Muscle of leg (tissue), 11 donors: ENCODE data around the gene GZMA. TPM values are rescaled to one million over a fixed set of nuclear protein-coding genes. Genes with fewer than 3 reads are reported as not detected.

Source experiments
- DNase-seq: peaks from one replicate; pipeline ENCODE4 v3.0.0; 2013
- H3K27ac ChIP-seq: one replicate; pipeline ENCODE4 v1.5.1; 2013; ENCODE audit warnings: mild to moderate bottlenecking, low read length, control low read depth
- H3K27me3 ChIP-seq: one replicate; pipeline ENCODE4 v1.6.1; 2013; ENCODE audit warnings: low read length; ENCODE audit not compliant: control insufficient read depth, insufficient read depth
- H3K36me3 ChIP-seq: one replicate; pipeline ENCODE4 v1.6.1; 2013; ENCODE audit warnings: low read length; ENCODE audit not compliant: control insufficient read depth, insufficient read depth
- H3K4me1 ChIP-seq: one replicate; pipeline ENCODE4 v1.6.1; 2013; ENCODE audit warnings: low read length; ENCODE audit not compliant: control insufficient read depth, insufficient read depth
- H3K4me3 ChIP-seq: one replicate; pipeline ENCODE4 v1.5.1; 2013; ENCODE audit warnings: low read length, control low read depth
- H3K9me3 ChIP-seq: replicated peaks from 2 replicates; pipeline ENCODE4 v1.6.1; 2013; ENCODE audit warnings: low read depth, low read length; ENCODE audit not compliant: control insufficient read depth
- WGBS: methylation state at CpG from one replicate; pipeline ENCODE4 v1.1.5; 2013; ENCODE audit warnings: missing lambda C conversion rate; ENCODE audit not compliant: insufficient coverage; 5-methylcytosine and 5-hydroxymethylcytosine counted together
- polyA plus RNA-seq, 8 donors: library from polyadenylated mRNA; unstranded; fragments of 120-200 nt; gene quantifications; one replicate each; pipeline versions ENCODE4 v1.2.1 to v1.2.3, GENCODE V29; 2013; ENCODE audit warnings: inconsistent platforms in 1 of 8, low replicate concordance in 1 of 8; ENCODE audit not compliant: insufficient read length in 8 of 8, insufficient read depth in 1 of 8
- total RNA-seq: library from RNA; stranded (reverse); fragments of 120-200 nt; gene quantifications from one replicate; pipeline ENCODE4 v1.2.4, GENCODE V29; 2013

GZMA gene
- total and polyA plus RNA-seq, 9 donors, result 0.25 to 2.1 (median 0.85) TPM; not detected in 1

GRCh38 chr5:55143624-55144023 is 41.2 kb downstream of the GZMA start:
- WGBS, result 53% methylated on average over 3 of the region's 4 CpGs
- Histone ChIP-seq H3K4me3 (no peak overlapping the region), H3K4me1 (peaks cover 3% of the 10 kb centered on the region), H3K27me3 (peaks cover 6% of the 10 kb centered on the region), H3K36me3 (no peaks in the 10 kb centered on the region), H3K9me3 (no peaks in the 10 kb centered on the region), H3K27ac (no peak overlapping the region)
- no peak for DNase-seq

- WGBS, result 86% methylated on average over 4 of the region's 8 CpGs
- DNase-seq, result no peak
- peaks cover 3% of the 10 kb centered on the region for H3K4me1 ChIP-seq
- no peaks in the 10 kb centered on the region for H3K36me3 ChIP-seq
- H3K4me3 ChIP-seq, result no peak overlapping the region
- peaks cover 6% of the 10 kb centered on the region for H3K27me3 ChIP-seq
- H3K9me3 ChIP-seq, result no peaks in the 10 kb centered on the region
- H3K27ac ChIP-seq, result no peak overlapping the region
Observed at GRCh38 chr5:55146080-55146479, 43.6 kb downstream of the GZMA start.

GRCh38 chr5:55146543-55147151 is 44.2 kb downstream of the GZMA start:
- no peaks in the 10 kb centered on the region for H3K36me3 ChIP-seq
- 11% methylated on average over 3 of the region's 11 CpGs for WGBS
- no peaks in the 10 kb centered on the region for H3K9me3 ChIP-seq
- peak; percentile 85 for DNase-seq
- no peak overlapping the region for H3K4me3 ChIP-seq
- no peak overlapping the region for H3K27ac ChIP-seq
- peaks cover 6% of the 10 kb centered on the region for H3K27me3 ChIP-seq
- H3K4me1 ChIP-seq, result peaks cover 3% of the 10 kb centered on the region

GRCh38 chr5:55149308-55149795 is 46.9 kb downstream of the GZMA start:
- Histone ChIP-seq H3K4me1 (peaks cover 3% of the 10 kb centered on the region), H3K36me3 (no peaks in the 10 kb centered on the region), H3K4me3 (no peak overlapping the region), H3K27me3 (peaks cover 3% of the 10 kb centered on the region), H3K9me3 (no peaks in the 10 kb centered on the region), H3K27ac (no peak overlapping the region)
- DNase-seq, result no peak
- 60% methylated on average over 1 of the region's 2 CpGs for WGBS

GRCh38 chr5:55151923-55152842 is 49.7 kb downstream of the GZMA start:
- Histone ChIP-seq H3K27ac (no peak overlapping the region), H3K36me3 (no peaks in the 10 kb centered on the region), H3K4me3 (no peak overlapping the region), H3K4me1 (no peaks in the 10 kb centered on the region), H3K9me3 (no peaks in the 10 kb centered on the region), H3K27me3 (peaks cover 6% of the 10 kb centered on the region)
- DNase-seq, result no peak
- WGBS, result 61% methylated on average over 2 of the region's 5 CpGs

GRCh38 chr5:55154873-55155272 is 52.4 kb downstream of the GZMA start:
- no peaks in the 10 kb centered on the region for H3K36me3 ChIP-seq
- no peak overlapping the region for H3K27ac ChIP-seq
- H3K9me3 ChIP-seq, result no peaks in the 10 kb centered on the region
- no peak for DNase-seq
- H3K4me1 ChIP-seq, result no peaks in the 10 kb centered on the region
- H3K27me3 ChIP-seq, result peaks cover 3% of the 10 kb centered on the region
- WGBS, result no CpG with 5 or more reads among the region's 3 CpGs
- no peak overlapping the region for H3K4me3 ChIP-seq

Other genes starting within 250 kb of the GZMA start
- 2.8 TPM for gene ESM1, start 117.1 kb upstream of the GZMA start, total RNA-seq
- gene ESM1, start 117.1 kb upstream of the GZMA start, polyA plus RNA-seq, result 1 to 10 TPM; 2.7 to 5.8 (median 3.7) TPM
- 0.09 TPM for gene GZMK, start 78.4 kb upstream of the GZMA start, total RNA-seq
- gene GZMK, start 78.4 kb upstream of the GZMA start, polyA plus RNA-seq, result under 1 TPM in 4 of 8 donors, not detected in 4; 0.13 to 0.46 (median 0.19) TPM
- 78.1 TPM for gene GPX8, start 57.5 kb downstream of the GZMA start, total RNA-seq
- gene GPX8, start 57.5 kb downstream of the GZMA start, polyA plus RNA-seq, result 100 to 1,000 TPM in 2 of 8 donors, 10 to 100 TPM in 6; 50.4 to 105 (median 62.7) TPM
- gene CDC20B, start 70.5 kb downstream of the GZMA start, total RNA-seq, result not detected
- gene CDC20B, start 70.5 kb downstream of the GZMA start, polyA plus RNA-seq, result under 1 TPM in 4 of 8 donors, not detected in 4; 0.08 to 0.78 (median 0.11) TPM
- gene MCIDAS, start 124.7 kb downstream of the GZMA start, total RNA-seq, result not detected
- under 1 TPM in 1 of 8 donors, not detected in 7; 0.18 TPM for gene MCIDAS, start 124.7 kb downstream of the GZMA start, polyA plus RNA-seq
- 0.04 TPM for gene CCNO, start 131.0 kb downstream of the GZMA start, total RNA-seq
- under 1 TPM; 0.12 to 0.79 (median 0.29) TPM for gene CCNO, start 131.0 kb downstream of the GZMA start, polyA plus RNA-seq
- gene DHX29, start 205.0 kb downstream of the GZMA start, total RNA-seq, result 26.6 TPM
- gene DHX29, start 205.0 kb downstream of the GZMA start, polyA plus RNA-seq, result 10 to 100 TPM; 20.1 to 29.7 (median 26.0) TPM
- 73.1 TPM for gene MTREX, start 205.3 kb downstream of the GZMA start, total RNA-seq
- 10 to 100 TPM; 43.9 to 73.0 (median 61.9) TPM for gene MTREX, start 205.3 kb downstream of the GZMA start, polyA plus RNA-seq